Body of pancreas (tissue), 4 donors: Measurements from ENCODE around the gene FAM151A.

Source experiments
- POLR2A ChIP-seq, 3 donors: fragments of 450-650 bp; IDR thresholded peaks; one replicate each; pipeline ENCODE4 v1.6.1; 2016; ENCODE audit warnings: antibody characterized with exemption in 3 of 3, mild to moderate bottlenecking in 2 of 3
- TF ChIP-seq, protein P1 (sequence below), 7 experiments: fragments of 450-650 bp in 4 of 7; fragments of 200-600 bp in 3 of 7; sonication (generic) in 3 of 7; IDR thresholded peaks; one replicate each; pipeline ENCODE4 v1.5.1; 2016 to 2019; ENCODE audit warnings: antibody characterized with exemption in 7 of 7

DNA sequence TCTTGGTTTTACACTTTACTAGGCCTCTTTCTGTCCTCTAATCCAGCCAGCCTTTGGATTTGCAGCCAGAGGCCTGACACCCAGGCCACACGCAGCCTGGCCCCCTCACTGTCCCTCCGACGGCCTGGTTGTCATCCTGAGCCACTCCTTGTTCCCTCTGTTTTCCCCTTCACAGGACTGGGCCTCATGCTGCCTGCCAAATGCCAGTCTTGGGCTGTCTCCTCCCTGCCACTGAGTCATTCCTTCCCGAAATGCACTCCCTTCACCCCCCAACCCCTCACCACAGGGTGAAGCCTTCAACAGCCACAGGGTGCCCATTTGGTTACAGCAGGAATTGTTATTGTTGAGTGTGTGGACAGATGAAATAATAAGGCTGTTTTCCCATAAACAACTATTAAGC lies 54.0 kb downstream of the FAM151A start:
- TF ChIP-seq, protein P1, sequence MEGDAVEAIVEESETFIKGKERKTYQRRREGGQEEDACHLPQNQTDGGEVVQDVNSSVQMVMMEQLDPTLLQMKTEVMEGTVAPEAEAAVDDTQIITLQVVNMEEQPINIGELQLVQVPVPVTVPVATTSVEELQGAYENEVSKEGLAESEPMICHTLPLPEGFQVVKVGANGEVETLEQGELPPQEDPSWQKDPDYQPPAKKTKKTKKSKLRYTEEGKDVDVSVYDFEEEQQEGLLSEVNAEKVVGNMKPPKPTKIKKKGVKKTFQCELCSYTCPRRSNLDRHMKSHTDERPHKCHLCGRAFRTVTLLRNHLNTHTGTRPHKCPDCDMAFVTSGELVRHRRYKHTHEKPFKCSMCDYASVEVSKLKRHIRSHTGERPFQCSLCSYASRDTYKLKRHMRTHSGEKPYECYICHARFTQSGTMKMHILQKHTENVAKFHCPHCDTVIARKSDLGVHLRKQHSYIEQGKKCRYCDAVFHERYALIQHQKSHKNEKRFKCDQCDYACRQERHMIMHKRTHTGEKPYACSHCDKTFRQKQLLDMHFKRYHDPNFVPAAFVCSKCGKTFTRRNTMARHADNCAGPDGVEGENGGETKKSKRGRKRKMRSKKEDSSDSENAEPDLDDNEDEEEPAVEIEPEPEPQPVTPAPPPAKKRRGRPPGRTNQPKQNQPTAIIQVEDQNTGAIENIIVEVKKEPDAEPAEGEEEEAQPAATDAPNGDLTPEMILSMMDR (IDR thresholded peaks at IDR 0.05): no peak
- TF ChIP-seq POLR2A (IDR thresholded peaks at IDR 0.05): no peak
